ENCODE measurements around the gene SMTN.

GRCh38 chr22:31128156-31128555 is 47.0 kb downstream of the SMTN start:
- TF ChIP-seq POLR2A (IDR thresholded peaks at IDR 0.05), result no peak
- TF ChIP-seq, protein P1, sequence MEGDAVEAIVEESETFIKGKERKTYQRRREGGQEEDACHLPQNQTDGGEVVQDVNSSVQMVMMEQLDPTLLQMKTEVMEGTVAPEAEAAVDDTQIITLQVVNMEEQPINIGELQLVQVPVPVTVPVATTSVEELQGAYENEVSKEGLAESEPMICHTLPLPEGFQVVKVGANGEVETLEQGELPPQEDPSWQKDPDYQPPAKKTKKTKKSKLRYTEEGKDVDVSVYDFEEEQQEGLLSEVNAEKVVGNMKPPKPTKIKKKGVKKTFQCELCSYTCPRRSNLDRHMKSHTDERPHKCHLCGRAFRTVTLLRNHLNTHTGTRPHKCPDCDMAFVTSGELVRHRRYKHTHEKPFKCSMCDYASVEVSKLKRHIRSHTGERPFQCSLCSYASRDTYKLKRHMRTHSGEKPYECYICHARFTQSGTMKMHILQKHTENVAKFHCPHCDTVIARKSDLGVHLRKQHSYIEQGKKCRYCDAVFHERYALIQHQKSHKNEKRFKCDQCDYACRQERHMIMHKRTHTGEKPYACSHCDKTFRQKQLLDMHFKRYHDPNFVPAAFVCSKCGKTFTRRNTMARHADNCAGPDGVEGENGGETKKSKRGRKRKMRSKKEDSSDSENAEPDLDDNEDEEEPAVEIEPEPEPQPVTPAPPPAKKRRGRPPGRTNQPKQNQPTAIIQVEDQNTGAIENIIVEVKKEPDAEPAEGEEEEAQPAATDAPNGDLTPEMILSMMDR (IDR thresholded peaks at IDR 0.05), result no peak
